ENCODE measurements around the gene SLX9.

- TF ChIP-seq ZNF274 (IDR thresholded peaks at IDR 0.05; ENCODE audit: low read depth, low read length) (no peak), SUZ12 (IDR thresholded peaks at IDR 0.05; ENCODE audit: extremely low read depth, insufficient read depth, insufficient read length) (no peak), YY1 (IDR thresholded peaks at IDR 0.05; ENCODE audit: insufficient read depth, insufficient read length) (no peak)
Observed at GRCh38 chr21:44984792-44985440, 45.1 kb downstream of the SLX9 start.

Measured in NT2/D1 (cell line).